ENCODE results near the gene ANO2.

The ANO2 gene

DNA sequence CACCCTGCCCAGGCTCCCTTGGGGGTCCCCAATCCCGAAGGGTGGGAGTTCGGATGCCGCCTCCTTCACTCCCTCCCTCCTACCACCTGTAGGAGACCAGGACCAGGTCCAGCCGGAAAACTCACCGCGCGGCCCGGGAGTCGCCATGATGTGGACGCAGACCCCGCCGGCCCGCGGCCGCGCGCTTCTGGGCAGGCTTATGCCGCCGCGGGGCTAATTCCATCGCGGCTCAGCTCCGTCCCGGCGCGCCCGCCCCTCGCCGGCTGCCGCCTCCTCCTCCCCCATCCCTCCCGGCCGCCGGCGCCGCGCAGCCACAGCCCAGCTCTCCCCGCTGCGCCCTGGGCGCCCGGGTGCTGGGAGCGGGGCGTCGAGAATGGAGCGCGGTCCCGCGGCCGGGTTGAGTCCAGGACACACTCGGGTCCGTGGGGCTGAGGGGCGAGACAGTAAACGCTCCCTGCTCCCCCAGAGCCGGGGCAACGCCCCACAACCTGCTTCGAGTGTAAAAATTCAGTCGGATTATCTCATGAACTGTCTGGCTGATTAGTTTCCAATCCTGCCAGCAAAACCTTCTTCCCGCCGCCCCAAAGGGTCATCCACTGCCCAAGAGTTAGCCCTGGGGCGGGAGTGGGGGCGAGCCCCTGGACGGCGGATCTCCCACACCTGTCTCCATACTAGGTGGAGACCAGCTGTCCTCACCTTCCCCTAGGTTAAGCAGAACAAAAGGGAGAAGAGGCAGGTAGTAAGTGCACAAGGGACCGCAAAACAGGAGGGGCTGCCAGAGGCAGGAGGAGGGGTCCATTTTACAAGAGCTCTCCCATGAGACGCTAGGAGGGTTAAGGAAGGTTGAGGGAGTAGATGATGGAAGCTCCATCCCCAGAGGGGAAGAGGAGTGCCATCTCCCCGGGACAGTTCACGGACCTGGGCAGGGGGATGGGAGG lies at the start of gene ANO2:
Gene ANO2 (minus strand): TSS at position 189 of the 938 bp plus-strand sequence. CDS start 42 bp downstream, at position 147.
- peak; percentile 58 for ATAC-seq
- TF ChIP-seq ZC3H10 (CRISPR knock-in tag; IDR thresholded peaks at IDR 0.05) (no peak), BACH2 (CRISPR knock-in tag; IDR thresholded peaks at IDR 0.05; ENCODE audit: borderline replicate concordance) (no peak), ISL1 (CRISPR knock-in tag; IDR thresholded peaks at IDR 0.05) (no peak), TOX (CRISPR knock-in tag; IDR thresholded peaks at IDR 0.05; ENCODE audit: borderline replicate concordance) (no peak), ZNF565 (CRISPR knock-in tag; conservative IDR thresholded peaks at IDR 0.05; ENCODE audit: low read depth) (no peak), CREB5 (CRISPR knock-in tag; IDR thresholded peaks at IDR 0.05; ENCODE audit: low read depth) (no peak), TCF4 (CRISPR knock-in tag; IDR thresholded peaks at IDR 0.05; ENCODE audit: borderline replicate concordance) (no peak), PATZ1 (CRISPR knock-in tag; IDR thresholded peaks at IDR 0.05; ENCODE audit: borderline replicate concordance) (no peak), SNAI2 (CRISPR knock-in tag; IDR thresholded peaks at IDR 0.05) (no peak), RARB (CRISPR knock-in tag; IDR thresholded peaks at IDR 0.05) (no peak), ZNF70 (CRISPR knock-in tag; IDR thresholded peaks at IDR 0.05) (no peak), ARNTL (CRISPR knock-in tag; IDR thresholded peaks at IDR 0.05; ENCODE audit: borderline replicate concordance, low read depth) (no peak), POU6F1 (CRISPR knock-in tag; IDR thresholded peaks at IDR 0.05; ENCODE audit: borderline replicate concordance, low read depth) (no peak), ZNF8 (CRISPR knock-in tag; IDR thresholded peaks at IDR 0.05) (no peak), ESRRG (CRISPR knock-in tag; IDR thresholded peaks at IDR 0.05) (no peak), PPARA (CRISPR knock-in tag; IDR thresholded peaks at IDR 0.05; ENCODE audit: borderline replicate concordance) (no peak), CSDC2 (CRISPR knock-in tag; IDR thresholded peaks at IDR 0.05) (no peak)
- TF ChIP-seq, protein P1, sequence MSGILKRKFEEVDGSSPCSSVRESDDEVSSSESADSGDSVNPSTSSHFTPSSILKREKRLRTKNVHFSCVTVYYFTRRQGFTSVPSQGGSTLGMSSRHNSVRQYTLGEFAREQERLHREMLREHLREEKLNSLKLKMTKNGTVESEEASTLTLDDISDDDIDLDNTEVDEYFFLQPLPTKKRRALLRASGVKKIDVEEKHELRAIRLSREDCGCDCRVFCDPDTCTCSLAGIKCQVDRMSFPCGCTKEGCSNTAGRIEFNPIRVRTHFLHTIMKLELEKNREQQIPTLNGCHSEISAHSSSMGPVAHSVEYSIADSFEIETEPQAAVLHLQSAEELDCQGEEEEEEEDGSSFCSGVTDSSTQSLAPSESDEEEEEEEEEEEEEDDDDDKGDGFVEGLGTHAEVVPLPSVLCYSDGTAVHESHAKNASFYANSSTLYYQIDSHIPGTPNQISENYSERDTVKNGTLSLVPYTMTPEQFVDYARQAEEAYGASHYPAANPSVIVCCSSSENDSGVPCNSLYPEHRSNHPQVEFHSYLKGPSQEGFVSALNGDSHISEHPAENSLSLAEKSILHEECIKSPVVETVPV (CRISPR knock-in tag; IDR thresholded peaks at IDR 0.05), result no peak
- TF ChIP-seq, protein P2, sequence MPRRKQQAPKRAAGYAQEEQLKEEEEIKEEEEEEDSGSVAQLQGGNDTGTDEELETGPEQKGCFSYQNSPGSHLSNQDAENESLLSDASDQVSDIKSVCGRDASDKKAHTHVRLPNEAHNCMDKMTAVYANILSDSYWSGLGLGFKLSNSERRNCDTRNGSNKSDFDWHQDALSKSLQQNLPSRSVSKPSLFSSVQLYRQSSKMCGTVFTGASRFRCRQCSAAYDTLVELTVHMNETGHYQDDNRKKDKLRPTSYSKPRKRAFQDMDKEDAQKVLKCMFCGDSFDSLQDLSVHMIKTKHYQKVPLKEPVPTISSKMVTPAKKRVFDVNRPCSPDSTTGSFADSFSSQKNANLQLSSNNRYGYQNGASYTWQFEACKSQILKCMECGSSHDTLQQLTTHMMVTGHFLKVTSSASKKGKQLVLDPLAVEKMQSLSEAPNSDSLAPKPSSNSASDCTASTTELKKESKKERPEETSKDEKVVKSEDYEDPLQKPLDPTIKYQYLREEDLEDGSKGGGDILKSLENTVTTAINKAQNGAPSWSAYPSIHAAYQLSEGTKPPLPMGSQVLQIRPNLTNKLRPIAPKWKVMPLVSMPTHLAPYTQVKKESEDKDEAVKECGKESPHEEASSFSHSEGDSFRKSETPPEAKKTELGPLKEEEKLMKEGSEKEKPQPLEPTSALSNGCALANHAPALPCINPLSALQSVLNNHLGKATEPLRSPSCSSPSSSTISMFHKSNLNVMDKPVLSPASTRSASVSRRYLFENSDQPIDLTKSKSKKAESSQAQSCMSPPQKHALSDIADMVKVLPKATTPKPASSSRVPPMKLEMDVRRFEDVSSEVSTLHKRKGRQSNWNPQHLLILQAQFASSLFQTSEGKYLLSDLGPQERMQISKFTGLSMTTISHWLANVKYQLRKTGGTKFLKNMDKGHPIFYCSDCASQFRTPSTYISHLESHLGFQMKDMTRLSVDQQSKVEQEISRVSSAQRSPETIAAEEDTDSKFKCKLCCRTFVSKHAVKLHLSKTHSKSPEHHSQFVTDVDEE (CRISPR knock-in tag; IDR thresholded peaks at IDR 0.05), result no peak

DNA sequence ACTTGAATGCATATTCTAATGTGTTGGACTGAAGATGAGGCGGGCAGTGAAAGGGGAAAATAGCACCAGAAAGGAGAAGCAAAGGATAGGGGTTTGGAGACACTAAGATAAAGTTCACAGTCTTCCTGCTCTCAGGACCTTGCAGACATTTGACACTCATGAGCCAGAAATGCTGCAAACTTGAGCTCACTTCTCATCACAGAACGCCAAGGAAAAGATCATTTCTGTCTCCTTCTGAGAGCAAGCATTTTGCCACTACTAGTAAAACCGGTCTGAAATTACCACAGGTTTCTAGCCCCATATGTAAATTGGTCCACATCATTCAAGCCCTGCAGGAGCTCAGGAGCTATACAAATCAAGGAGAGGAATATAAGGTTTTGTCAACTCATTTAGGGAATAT lies 44.6 kb upstream of the ANO2 start:
- TF ChIP-seq OSR1 (CRISPR knock-in tag; IDR thresholded peaks at IDR 0.05) (no peak), CREB5 (CRISPR knock-in tag; IDR thresholded peaks at IDR 0.05; ENCODE audit: low read depth) (no peak), RARB (CRISPR knock-in tag; IDR thresholded peaks at IDR 0.05) (no peak), ZFP3 (CRISPR knock-in tag; IDR thresholded peaks at IDR 0.05) (no peak), ZC3H10 (CRISPR knock-in tag; IDR thresholded peaks at IDR 0.05) (no peak), BACH2 (CRISPR knock-in tag; IDR thresholded peaks at IDR 0.05; ENCODE audit: borderline replicate concordance) (no peak), ZNF565 (CRISPR knock-in tag; conservative IDR thresholded peaks at IDR 0.05; ENCODE audit: low read depth) (no peak), PPARA (CRISPR knock-in tag; IDR thresholded peaks at IDR 0.05; ENCODE audit: borderline replicate concordance) (no peak), CSDC2 (CRISPR knock-in tag; IDR thresholded peaks at IDR 0.05) (no peak)
- TF ChIP-seq, protein P1 (CRISPR knock-in tag; IDR thresholded peaks at IDR 0.05), result no peak
- ATAC-seq, result no peak

Measured in SK-N-SH treated with all-trans-retinoic acid at 6 μM for 48 hours (cell line).